Breast epithelium (tissue), 3 donors: ENCODE results near the gene ALMS1.
"Not testable (repeated sequence)": the region's sequence is repeated elsewhere in the genome, so short reads cannot be mapped to it uniquely, and the experiment has no call there.

Experiments
- POLR2A ChIP-seq: fragments of 450-650 bp; IDR thresholded peaks from one replicate; pipeline ENCODE4 v1.6.1; 2016; ENCODE audit warnings: antibody characterized with exemption, mild to moderate bottlenecking, moderate library complexity
- TF ChIP-seq, protein P1 (sequence below), 3 donors: fragments of 450-650 bp; IDR thresholded peaks; one replicate each; pipeline ENCODE4 v1.5.1; 2016 to 2017; ENCODE audit warnings: antibody characterized with exemption in 3 of 3, mild to moderate bottlenecking in 3 of 3, moderate library complexity in 3 of 3

DNA sequence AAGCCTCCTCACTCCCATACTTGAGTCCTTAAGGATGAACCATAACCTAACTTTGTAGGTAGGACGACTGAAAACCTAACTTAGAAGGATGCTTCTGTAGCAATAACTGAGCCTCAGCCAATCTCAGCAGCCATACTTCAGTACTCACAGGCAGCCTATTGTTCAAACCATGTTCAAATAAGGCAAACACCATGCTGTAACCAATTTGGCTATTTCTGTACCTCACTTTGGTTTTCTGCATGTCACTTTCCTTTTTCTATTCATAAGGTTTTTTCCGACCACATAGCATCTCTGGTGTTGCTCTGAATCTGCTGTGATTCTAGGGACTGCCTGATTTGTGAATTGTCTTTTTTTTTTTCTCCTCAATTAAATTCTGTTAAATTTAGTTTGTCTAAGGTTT lies 242.9 kb downstream of the ALMS1 start:
- TF ChIP-seq, protein P1, sequence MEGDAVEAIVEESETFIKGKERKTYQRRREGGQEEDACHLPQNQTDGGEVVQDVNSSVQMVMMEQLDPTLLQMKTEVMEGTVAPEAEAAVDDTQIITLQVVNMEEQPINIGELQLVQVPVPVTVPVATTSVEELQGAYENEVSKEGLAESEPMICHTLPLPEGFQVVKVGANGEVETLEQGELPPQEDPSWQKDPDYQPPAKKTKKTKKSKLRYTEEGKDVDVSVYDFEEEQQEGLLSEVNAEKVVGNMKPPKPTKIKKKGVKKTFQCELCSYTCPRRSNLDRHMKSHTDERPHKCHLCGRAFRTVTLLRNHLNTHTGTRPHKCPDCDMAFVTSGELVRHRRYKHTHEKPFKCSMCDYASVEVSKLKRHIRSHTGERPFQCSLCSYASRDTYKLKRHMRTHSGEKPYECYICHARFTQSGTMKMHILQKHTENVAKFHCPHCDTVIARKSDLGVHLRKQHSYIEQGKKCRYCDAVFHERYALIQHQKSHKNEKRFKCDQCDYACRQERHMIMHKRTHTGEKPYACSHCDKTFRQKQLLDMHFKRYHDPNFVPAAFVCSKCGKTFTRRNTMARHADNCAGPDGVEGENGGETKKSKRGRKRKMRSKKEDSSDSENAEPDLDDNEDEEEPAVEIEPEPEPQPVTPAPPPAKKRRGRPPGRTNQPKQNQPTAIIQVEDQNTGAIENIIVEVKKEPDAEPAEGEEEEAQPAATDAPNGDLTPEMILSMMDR (IDR thresholded peaks at IDR 0.05) = not testable (repeated sequence)
- not testable (repeated sequence) for TF ChIP-seq POLR2A
